K562 (cell line): ENCODE results near the gene SAE1. TPM values are rescaled to one million over a fixed set of nuclear protein-coding genes. Genes with fewer than 3 reads are reported as not detected.
A peak's percentile ranks its signal among the peaks of the same experiment; 100 is the strongest.

Experiments
- AFF1 ChIP-seq, 2 experiments: fragments of 450-650 bp; IDR thresholded peaks; 2 replicates each; pipeline ENCODE4 v1.6.1; 2018; ENCODE audit warnings: mild to moderate bottlenecking in 2 of 2, low read depth in 1 of 2; ENCODE audit not compliant: partially characterized antibody in 2 of 2
- CBX1 ChIP-seq: sonication (generic); IDR thresholded peaks from 2 replicates; pipeline ENCODE4 v1.6.1; 2016; ENCODE audit warnings: antibody characterized with exemption, low read depth, mild to moderate bottlenecking
- FOXK2 ChIP-seq, 2 experiments: fragments of 450-650 bp; IDR thresholded peaks in 1 of 2; conservative IDR thresholded peaks in 1 of 2; 2 replicates each; pipeline ENCODE4 v1.6.1; 2016; ENCODE audit warnings: low read depth in 2 of 2, mild to moderate bottlenecking in 1 of 2
- FOXO4 ChIP-seq: fragments of 450-650 bp; formaldehyde crosslinking; IDR thresholded peaks from 2 replicates; pipeline ENCODE4 v1.4.0; 2020; ENCODE audit warnings: mild to moderate bottlenecking, moderate library complexity
- IRF2 ChIP-seq: sonication (generic); formaldehyde crosslinking; IDR thresholded peaks from 2 replicates; pipeline ENCODE4 v1.8.1; 2022; ENCODE audit warnings: mild to moderate bottlenecking, missing genetic modification reagents
- LCOR ChIP-seq: sonication (generic); formaldehyde crosslinking; IDR thresholded peaks from 2 replicates; pipeline ENCODE4 v1.8.0; 2022; ENCODE audit warnings: mild to moderate bottlenecking, missing genetic modification reagents
- MAFK ChIP-seq: IDR thresholded peaks from 2 replicates; pipeline ENCODE4 v1.6.1; 2011; ENCODE audit warnings: low read length, improper control_type of control experiment
- NEUROD1 ChIP-seq: fragments of 150-350 bp; IDR thresholded peaks from 2 replicates; pipeline ENCODE4 v1.6.1; 2014; ENCODE audit warnings: borderline replicate concordance, low read length, low read depth; ENCODE audit not compliant: partially characterized antibody
- PHB2 ChIP-seq: fragments of 450-650 bp; IDR thresholded peaks from 2 replicates; pipeline ENCODE4 v1.6.1; 2017; ENCODE audit warnings: low read depth
- SETDB1 ChIP-seq: IDR thresholded peaks from one replicate; pipeline ENCODE4 v1.6.1; 2012; ENCODE audit warnings: low read length, control low read depth, inconsistent platforms
- SMC3 ChIP-seq: conservative IDR thresholded peaks from 2 replicates; pipeline ENCODE4 v1.6.1; 2011; ENCODE audit warnings: low read depth, low read length, improper control_type of control experiment; ENCODE audit not compliant: insufficient read depth
- SREBF1 ChIP-seq: fragments of 150-350 bp; IDR thresholded peaks from 2 replicates; pipeline ENCODE4 v1.6.1; 2014; ENCODE audit warnings: antibody characterized with exemption, low read depth, low read length, borderline replicate concordance
- ZNF444 ChIP-seq: fragments of 250-450 bp; sonication (Bioruptor Pico); IDR thresholded peaks from 2 replicates; pipeline ENCODE4 v1.4.0; 2020; ENCODE audit warnings: mild to moderate bottlenecking, moderate library complexity
- ZNF507 ChIP-seq: conservative IDR thresholded peaks from 2 replicates; pipeline ENCODE4 v1.6.1; 2017; ENCODE audit warnings: missing genetic modification characterization, missing compliant biosample characterization
- polyA plus RNA-seq, 8 experiments: library from polyadenylated mRNA; depleted of rRNA in 4 of 8; stranded (reverse) in 5 of 8; unstranded in 3 of 8; fragments of >200 nt; fragmentation: Nextera tagmentation in 2 of 8; fragmentation: Illumina TruSeq in 1 of 8; extraction: Ambion mirVana in 2 of 8; extraction: Trizol in 1 of 8; gene quantifications; 2 replicates each; pipeline versions ENCODE4 v1.2.1 to v1.2.3, GENCODE V29; 2011 to 2014; ENCODE audit warnings: inconsistent platforms in 1 of 8, missing spikeins in 1 of 8
- total RNA-seq, 7 experiments: library from RNA; depleted of rRNA in 6 of 7; stranded (reverse); fragments of >200 nt in 6 of 7; fragmentation: Illumina TruSeq in 2 of 7; extraction: Trizol in 2 of 7; gene quantifications; 2 replicates each; pipeline versions ENCODE4 v1.2.1 to v1.2.3, GENCODE V29; 2011 to 2021; ENCODE audit warnings: low replicate concordance in 1 of 7
- TF ChIP-seq, protein P1 (sequence below): fragments of 450-650 bp; IDR thresholded peaks from 2 replicates; pipeline ENCODE4 v1.7.1; 2018; ENCODE audit warnings: mild to moderate bottlenecking, low read depth; ENCODE audit not compliant: partially characterized antibody
- TF ChIP-seq, protein P2 (sequence below): sonication (generic); IDR thresholded peaks from 2 replicates; pipeline ENCODE4 v1.6.1; 2016

Gene SAE1
- total and polyA plus RNA-seq, 9 of the 15 experiments (the other 6 are each of a cell fraction or from before 2014, with no cell fraction given), result 82.8 to 299 (median 217) TPM

- TF ChIP-seq, protein P1, sequence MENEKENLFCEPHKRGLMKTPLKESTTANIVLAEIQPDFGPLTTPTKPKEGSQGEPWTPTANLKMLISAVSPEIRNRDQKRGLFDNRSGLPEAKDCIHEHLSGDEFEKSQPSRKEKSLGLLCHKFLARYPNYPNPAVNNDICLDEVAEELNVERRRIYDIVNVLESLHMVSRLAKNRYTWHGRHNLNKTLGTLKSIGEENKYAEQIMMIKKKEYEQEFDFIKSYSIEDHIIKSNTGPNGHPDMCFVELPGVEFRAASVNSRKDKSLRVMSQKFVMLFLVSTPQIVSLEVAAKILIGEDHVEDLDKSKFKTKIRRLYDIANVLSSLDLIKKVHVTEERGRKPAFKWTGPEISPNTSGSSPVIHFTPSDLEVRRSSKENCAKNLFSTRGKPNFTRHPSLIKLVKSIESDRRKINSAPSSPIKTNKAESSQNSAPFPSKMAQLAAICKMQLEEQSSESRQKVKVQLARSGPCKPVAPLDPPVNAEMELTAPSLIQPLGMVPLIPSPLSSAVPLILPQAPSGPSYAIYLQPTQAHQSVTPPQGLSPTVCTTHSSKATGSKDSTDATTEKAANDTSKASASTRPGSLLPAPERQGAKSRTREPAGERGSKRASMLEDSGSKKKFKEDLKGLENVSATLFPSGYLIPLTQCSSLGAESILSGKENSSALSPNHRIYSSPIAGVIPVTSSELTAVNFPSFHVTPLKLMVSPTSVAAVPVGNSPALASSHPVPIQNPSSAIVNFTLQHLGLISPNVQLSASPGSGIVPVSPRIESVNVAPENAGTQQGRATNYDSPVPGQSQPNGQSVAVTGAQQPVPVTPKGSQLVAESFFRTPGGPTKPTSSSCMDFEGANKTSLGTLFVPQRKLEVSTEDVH, result peak; percentile 24
- TF ChIP-seq LCOR (CRISPR knock-in tag) (peak; percentile 69), MAFK (no peak), NEUROD1 (no peak), SMC3 (no peak), ZNF444 (CRISPR knock-in tag) (no peak), SETDB1 (no peak), IRF2 (CRISPR knock-in tag) (no peak), FOXO4 (CRISPR knock-in tag) (no peak), PHB2 (no peak), CBX1 (peak; percentile 82), SREBF1 (peak; percentile 90), AFF1 (IDR thresholded peaks at IDR 0.05; ENCODE audit: low read depth in 1 of 2, partially characterized antibody in 2 of 2) (peak in 1 of 2 experiments; percentile 47), FOXK2 (conservative IDR thresholded peaks at IDR 0.05 in 1 of 2, IDR thresholded peaks at IDR 0.05 in 1 of 2; ENCODE audit: low read depth in 2 of 2) (no peak), ZNF507 (tag) (no peak)
- TF ChIP-seq, protein P2, sequence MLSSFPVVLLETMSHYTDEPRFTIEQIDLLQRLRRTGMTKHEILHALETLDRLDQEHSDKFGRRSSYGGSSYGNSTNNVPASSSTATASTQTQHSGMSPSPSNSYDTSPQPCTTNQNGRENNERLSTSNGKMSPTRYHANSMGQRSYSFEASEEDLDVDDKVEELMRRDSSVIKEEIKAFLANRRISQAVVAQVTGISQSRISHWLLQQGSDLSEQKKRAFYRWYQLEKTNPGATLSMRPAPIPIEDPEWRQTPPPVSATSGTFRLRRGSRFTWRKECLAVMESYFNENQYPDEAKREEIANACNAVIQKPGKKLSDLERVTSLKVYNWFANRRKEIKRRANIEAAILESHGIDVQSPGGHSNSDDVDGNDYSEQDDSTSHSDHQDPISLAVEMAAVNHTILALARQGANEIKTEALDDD, result 0 out of 2 replicates have a peak, but pooled peaks have one; percentile 7
These were observed 96.1 kb downstream of the SAE1 start (continued) for GRCh38 chr19:47226426-47227351.
